ENCODE measurements around the gene USP25.

Gene USP25

GRCh38 chr21:15849927-15850326, 120.1 kb downstream of the USP25 start:
- TF ChIP-seq CTCF (IDR thresholded peaks at IDR 0.05; ENCODE audit: control insufficient read depth, insufficient read depth, low read depth, low read length, missing control alignments): no peak
- DNase-seq (ENCODE audit: low read depth): no peak

GRCh38 chr21:15850645-15851044, 120.9 kb downstream of the USP25 start:
- DNase-seq (ENCODE audit: low read depth): no peak
- no peak for TF ChIP-seq CTCF (IDR thresholded peaks at IDR 0.05; ENCODE audit: control insufficient read depth, insufficient read depth, low read depth, low read length, missing control alignments)

More at GRCh38 chr21:15849927-15850326, 120.1 kb downstream of the USP25 start:
- no peak overlapping the region for H3K4me3 ChIP-seq (ENCODE audit: control insufficient read depth, low read depth, low read length)

GRCh38 chr21:15852146-15852545, 122.4 kb downstream of the USP25 start:
- no peak for DNase-seq (ENCODE audit: low read depth)
- TF ChIP-seq CTCF (IDR thresholded peaks at IDR 0.05; ENCODE audit: control insufficient read depth, insufficient read depth, low read depth, low read length, missing control alignments): no peak

More at GRCh38 chr21:15850645-15851044, 120.9 kb downstream of the USP25 start:
- no peak overlapping the region for H3K4me3 ChIP-seq (ENCODE audit: control insufficient read depth, low read depth, low read length)

GRCh38 chr21:15853126-15853525, 123.3 kb downstream of the USP25 start:
- no peak overlapping the region for H3K4me3 ChIP-seq (ENCODE audit: control insufficient read depth, low read depth, low read length)
- no peak for DNase-seq (ENCODE audit: low read depth)
- no peak for TF ChIP-seq CTCF (IDR thresholded peaks at IDR 0.05; ENCODE audit: control insufficient read depth, insufficient read depth, low read depth, low read length, missing control alignments)

More at GRCh38 chr21:15852146-15852545, 122.4 kb downstream of the USP25 start:
- H3K4me3 ChIP-seq (ENCODE audit: control insufficient read depth, low read depth, low read length): no peak overlapping the region

GRCh38 chr21:15856813-15857212, 127.0 kb downstream of the USP25 start:
- no peak for DNase-seq (ENCODE audit: low read depth)
- H3K4me3 ChIP-seq (ENCODE audit: control insufficient read depth, low read depth, low read length): no peak overlapping the region
- no peak for TF ChIP-seq CTCF (IDR thresholded peaks at IDR 0.05; ENCODE audit: control insufficient read depth, insufficient read depth, low read depth, low read length, missing control alignments)

GRCh38 chr21:15857740-15858139, 128.0 kb downstream of the USP25 start:
- no peak for TF ChIP-seq CTCF (IDR thresholded peaks at IDR 0.05; ENCODE audit: control insufficient read depth, insufficient read depth, low read depth, low read length, missing control alignments)
- no peak overlapping the region for H3K4me3 ChIP-seq (ENCODE audit: control insufficient read depth, low read depth, low read length)
- no peak for DNase-seq (ENCODE audit: low read depth)

GRCh38 chr21:15860541-15860940, 130.8 kb downstream of the USP25 start:
- no peak overlapping the region for H3K4me3 ChIP-seq (ENCODE audit: control insufficient read depth, low read depth, low read length)
- no peak for DNase-seq (ENCODE audit: low read depth)
- TF ChIP-seq CTCF (IDR thresholded peaks at IDR 0.05; ENCODE audit: control insufficient read depth, insufficient read depth, low read depth, low read length, missing control alignments): no peak

Data from AG09309 (cell line).